ENCODE measurements around the gene UQCRH.
"Not testable (repeated sequence)": the region's sequence is repeated elsewhere in the genome, so short reads cannot be mapped to it uniquely, and the experiment has no call there.

The UQCRH gene

GRCh38 chr1:46328182-46328581 lies 24.7 kb downstream of the UQCRH start:
- H3K9ac ChIP-seq (ENCODE audit: low read length); H3K9me3 ChIP-seq (ENCODE audit: control insufficient read depth, low read length); H3K36me3 ChIP-seq (ENCODE audit: control insufficient read depth, insufficient read depth, low read length); H3K27me3 ChIP-seq (ENCODE audit: control insufficient read depth, insufficient read depth, low read length); H3K4me1 ChIP-seq (ENCODE audit: control insufficient read depth, insufficient read depth, low read length); H3K4me3 ChIP-seq (ENCODE audit: low read length): not testable (repeated sequence)

- H3K4me1 ChIP-seq (ENCODE audit: control insufficient read depth, insufficient read depth, low read length); H3K36me3 ChIP-seq (ENCODE audit: control insufficient read depth, insufficient read depth, low read length); H3K4me3 ChIP-seq (ENCODE audit: low read length); H3K9ac ChIP-seq (ENCODE audit: low read length); H3K9me3 ChIP-seq (ENCODE audit: control insufficient read depth, low read length); H3K27me3 ChIP-seq (ENCODE audit: control insufficient read depth, insufficient read depth, low read length): not testable (repeated sequence)
Measured at GRCh38 chr1:46329807-46330206, 26.3 kb downstream of the UQCRH start.

- not testable (repeated sequence) for H3K4me1 ChIP-seq (ENCODE audit: control insufficient read depth, insufficient read depth, low read length); H3K36me3 ChIP-seq (ENCODE audit: control insufficient read depth, insufficient read depth, low read length); H3K9ac ChIP-seq (ENCODE audit: low read length); H3K27me3 ChIP-seq (ENCODE audit: control insufficient read depth, insufficient read depth, low read length); H3K9me3 ChIP-seq (ENCODE audit: control insufficient read depth, low read length); H3K4me3 ChIP-seq (ENCODE audit: low read length)
Measured at GRCh38 chr1:46330381-46330780, 26.9 kb downstream of the UQCRH start.

- not testable (repeated sequence) for H3K9me3 ChIP-seq (ENCODE audit: control insufficient read depth, low read length); H3K27me3 ChIP-seq (ENCODE audit: control insufficient read depth, insufficient read depth, low read length); H3K9ac ChIP-seq (ENCODE audit: low read length); H3K36me3 ChIP-seq (ENCODE audit: control insufficient read depth, insufficient read depth, low read length); H3K4me1 ChIP-seq (ENCODE audit: control insufficient read depth, insufficient read depth, low read length); H3K4me3 ChIP-seq (ENCODE audit: low read length)
Measured at GRCh38 chr1:46331786-46332540, 28.5 kb downstream of the UQCRH start.

- Histone ChIP-seq H3K4me3 (ENCODE audit: low read length) (no peak overlapping the region), H3K4me1 (ENCODE audit: control insufficient read depth, insufficient read depth, low read length) (no peaks in the 10 kb centered on the region), H3K9ac (ENCODE audit: low read length) (no peak overlapping the region), H3K36me3 (ENCODE audit: control insufficient read depth, insufficient read depth, low read length) (no peaks in the 10 kb centered on the region), H3K9me3 (ENCODE audit: control insufficient read depth, low read length) (no peaks in the 10 kb centered on the region), H3K27me3 (ENCODE audit: control insufficient read depth, insufficient read depth, low read length) (no peaks in the 10 kb centered on the region)
Measured at GRCh38 chr1:46333300-46334029, 30.0 kb downstream of the UQCRH start.

GRCh38 chr1:46334030-46334384 lies 30.5 kb downstream of the UQCRH start:
- no peak overlapping the region for H3K9ac ChIP-seq (ENCODE audit: low read length)
- H3K4me3 ChIP-seq (ENCODE audit: low read length): no peak overlapping the region
- H3K9me3 ChIP-seq (ENCODE audit: control insufficient read depth, low read length): no peaks in the 10 kb centered on the region
- no peaks in the 10 kb centered on the region for H3K27me3 ChIP-seq (ENCODE audit: control insufficient read depth, insufficient read depth, low read length)
- no peaks in the 10 kb centered on the region for H3K36me3 ChIP-seq (ENCODE audit: control insufficient read depth, insufficient read depth, low read length)
- no peaks in the 10 kb centered on the region for H3K4me1 ChIP-seq (ENCODE audit: control insufficient read depth, insufficient read depth, low read length)

- Histone ChIP-seq H3K27me3 (ENCODE audit: control insufficient read depth, insufficient read depth, low read length) (no peaks in the 10 kb centered on the region), H3K9me3 (ENCODE audit: control insufficient read depth, low read length) (no peaks in the 10 kb centered on the region), H3K36me3 (ENCODE audit: control insufficient read depth, insufficient read depth, low read length) (no peaks in the 10 kb centered on the region), H3K4me3 (ENCODE audit: low read length) (no peak overlapping the region), H3K4me1 (ENCODE audit: control insufficient read depth, insufficient read depth, low read length) (no peaks in the 10 kb centered on the region), H3K9ac (ENCODE audit: low read length) (no peak overlapping the region)
Measured at GRCh38 chr1:46335081-46335480, 31.6 kb downstream of the UQCRH start.

GRCh38 chr1:46337409-46337808 lies 33.9 kb downstream of the UQCRH start:
- not testable (repeated sequence) for H3K4me1 ChIP-seq (ENCODE audit: control insufficient read depth, insufficient read depth, low read length); H3K4me3 ChIP-seq (ENCODE audit: low read length); H3K27me3 ChIP-seq (ENCODE audit: control insufficient read depth, insufficient read depth, low read length); H3K9ac ChIP-seq (ENCODE audit: low read length); H3K9me3 ChIP-seq (ENCODE audit: control insufficient read depth, low read length); H3K36me3 ChIP-seq (ENCODE audit: control insufficient read depth, insufficient read depth, low read length)

- H3K9me3 ChIP-seq (ENCODE audit: control insufficient read depth, low read length): no peaks in the 10 kb centered on the region
- H3K36me3 ChIP-seq (ENCODE audit: control insufficient read depth, insufficient read depth, low read length): no peaks in the 10 kb centered on the region
- peaks cover 8% of the 10 kb centered on the region for H3K4me1 ChIP-seq (ENCODE audit: control insufficient read depth, insufficient read depth, low read length)
- H3K27me3 ChIP-seq (ENCODE audit: control insufficient read depth, insufficient read depth, low read length): no peaks in the 10 kb centered on the region
- H3K4me3 ChIP-seq (ENCODE audit: low read length): peak within 1 kb of the TSS; percentile 98
- peak within 1 kb of the TSS; percentile 98 for H3K9ac ChIP-seq (ENCODE audit: low read length)
Measured at GRCh38 chr1:46340404-46341221, 37.1 kb downstream of the UQCRH start, which contains the start of gene NSUN4. TSS of gene NSUN4 (plus strand) at chr1:46340807. CDS start at chr1:46340827, 20 bp downstream.

GRCh38 chr1:46341222-46342083 lies 38.0 kb downstream of the UQCRH start:
- Histone ChIP-seq H3K27me3 (ENCODE audit: control insufficient read depth, insufficient read depth, low read length) (no peaks in the 10 kb centered on the region), H3K36me3 (ENCODE audit: control insufficient read depth, insufficient read depth, low read length) (no peaks in the 10 kb centered on the region), H3K4me3 (ENCODE audit: low read length) (peak overlapping the region; percentile 98), H3K4me1 (ENCODE audit: control insufficient read depth, insufficient read depth, low read length) (peaks cover 8% of the 10 kb centered on the region), H3K9ac (ENCODE audit: low read length) (peak overlapping the region; percentile 98), H3K9me3 (ENCODE audit: control insufficient read depth, low read length) (no peaks in the 10 kb centered on the region)

- Histone ChIP-seq H3K9me3 (ENCODE audit: control insufficient read depth, low read length) (no peaks in the 10 kb centered on the region), H3K27me3 (ENCODE audit: control insufficient read depth, insufficient read depth, low read length) (no peaks in the 10 kb centered on the region), H3K9ac (ENCODE audit: low read length) (no peak overlapping the region), H3K4me3 (ENCODE audit: low read length) (no peak overlapping the region), H3K4me1 (ENCODE audit: control insufficient read depth, insufficient read depth, low read length) (peaks cover 8% of the 10 kb centered on the region), H3K36me3 (ENCODE audit: control insufficient read depth, insufficient read depth, low read length) (no peaks in the 10 kb centered on the region)
Measured at GRCh38 chr1:46342084-46342656, 38.7 kb downstream of the UQCRH start.

All from mucosa of stomach (tissue), 1 donor.